WTC11 (cell line): ENCODE results near the gene PHOSPHO2. TPM values are rescaled to one million over a fixed set of nuclear protein-coding genes. Genes with fewer than 3 reads are reported as not detected.

Experiments
- ATAC-seq: fragments of 200-7000 bp; cut with Tn5 transposase; 2 replicates; pipeline ENCODE4 v1.10.0; 2021; ENCODE audit warnings: mild to moderate bottlenecking, moderate library complexity
- CTCF ChIA-PET: fragments of 300-600 bp; sonication (Branson Sonifier 250); formaldehyde crosslinking; loops from one replicate; lab custom pipeline; 2021; ENCODE audit warnings: antibody characterized with exemption; lab: Charles Lee
- POLR2A ChIA-PET: fragments of 350-600 bp; sonication (Branson Sonifier 250); formaldehyde crosslinking; loops from one replicate; lab custom pipeline; 2021; ENCODE audit warnings: antibody characterized with exemption; lab: Charles Lee
- DNase-seq: peaks from one replicate; pipeline ENCODE4 v3.0.0; 2021; ENCODE audit warnings: low spot score
- H3K27ac Mint-ChIP-seq: 2 replicates; pipeline ENCODE4 v1.8.0; 2021; ENCODE audit warnings: mixed read lengths
- H3K27me3 Mint-ChIP-seq: 2 replicates; pipeline ENCODE4 v1.8.0; 2021; ENCODE audit warnings: low read depth, mild to moderate bottlenecking, moderate library complexity, mixed read lengths
- H3K36me3 Mint-ChIP-seq: 2 replicates; pipeline ENCODE4 v1.8.0; 2021; ENCODE audit warnings: mixed read lengths
- H3K4me1 Mint-ChIP-seq: 2 replicates; pipeline ENCODE4 v1.8.0; 2022; ENCODE audit warnings: mixed read lengths
- H3K4me3 Mint-ChIP-seq: 2 replicates; pipeline ENCODE4 v1.8.0; 2021; ENCODE audit warnings: mild to moderate bottlenecking, moderate library complexity, mixed read lengths
- H3K9me3 Mint-ChIP-seq: 2 replicates; pipeline ENCODE4 v1.8.0; 2021; ENCODE audit warnings: mixed read lengths
- ATF1 ChIP-seq: sonication (generic); formaldehyde crosslinking; IDR thresholded peaks from 2 replicates; pipeline ENCODE4 v1.8.1; 2023; ENCODE audit warnings: mild to moderate bottlenecking, moderate library complexity, missing genetic modification reagents
- CTCF ChIP-seq: fragments of 200-600 bp; IDR thresholded peaks from 2 replicates; pipeline ENCODE4 v1.8.0; 2022; ENCODE audit warnings: antibody characterized with exemption
- E2F1 ChIP-seq: sonication (generic); formaldehyde crosslinking; IDR thresholded peaks from 2 replicates; pipeline ENCODE4 v1.8.0; 2022; ENCODE audit warnings: mild to moderate bottlenecking, missing genetic modification reagents
- GTF2I ChIP-seq: fragments of 250-450 bp; sonication (Bioruptor Pico); conservative IDR thresholded peaks from 2 replicates; pipeline ENCODE4 v1.4.0; 2021; ENCODE audit warnings: mild to moderate bottlenecking
- HMGA2 ChIP-seq: fragments of 250-450 bp; sonication (Bioruptor Pico); IDR thresholded peaks from 2 replicates; pipeline ENCODE4 v1.4.0; 2021; ENCODE audit warnings: mild to moderate bottlenecking, moderate library complexity
- HMGXB4 ChIP-seq: sonication (generic); formaldehyde crosslinking; IDR thresholded peaks from 2 replicates; pipeline ENCODE4 v1.8.1; 2023; ENCODE audit warnings: mild to moderate bottlenecking, moderate library complexity, missing genetic modification reagents
- IRF2 ChIP-seq: sonication (generic); formaldehyde crosslinking; IDR thresholded peaks from 2 replicates; pipeline ENCODE4 v1.8.0; 2022; ENCODE audit warnings: low read depth, missing genetic modification reagents, borderline replicate concordance
- MAX ChIP-seq: sonication (generic); formaldehyde crosslinking; IDR thresholded peaks from 2 replicates; pipeline ENCODE4 v1.8.0; 2022; ENCODE audit warnings: mild to moderate bottlenecking, missing genetic modification reagents
- MLX ChIP-seq: sonication (generic); formaldehyde crosslinking; IDR thresholded peaks from 2 replicates; pipeline ENCODE4 v1.8.1; 2023; ENCODE audit warnings: mild to moderate bottlenecking, missing genetic modification reagents, moderate library complexity
- NR1H2 ChIP-seq: sonication (generic); formaldehyde crosslinking; IDR thresholded peaks from 2 replicates; pipeline ENCODE4 v1.9.0; 2021; ENCODE audit warnings: mild to moderate bottlenecking, moderate library complexity, missing genetic modification reagents
- SMAD4 ChIP-seq: sonication (generic); formaldehyde crosslinking; IDR thresholded peaks from 2 replicates; pipeline ENCODE4 v1.8.0; 2022; ENCODE audit warnings: mild to moderate bottlenecking, missing genetic modification reagents
- SP1 ChIP-seq: sonication (generic); formaldehyde crosslinking; conservative IDR thresholded peaks from 2 replicates; pipeline ENCODE4 v1.8.1; 2022; ENCODE audit warnings: missing genetic modification reagents
- ZBTB21 ChIP-seq: sonication (generic); formaldehyde crosslinking; IDR thresholded peaks from 2 replicates; pipeline ENCODE4 v1.8.1; 2023; ENCODE audit warnings: mild to moderate bottlenecking, missing genetic modification reagents, borderline replicate concordance
- ZMAT4 ChIP-seq: fragments of 250-450 bp; sonication (Bioruptor Pico); IDR thresholded peaks from 2 replicates; pipeline ENCODE4 v1.9.0; 2021; ENCODE audit warnings: mild to moderate bottlenecking
- ZNF138 ChIP-seq: sonication (generic); formaldehyde crosslinking; conservative IDR thresholded peaks from 2 replicates; pipeline ENCODE4 v1.8.1; 2022; ENCODE audit warnings: mild to moderate bottlenecking, moderate library complexity, missing genetic modification reagents
- ZNF232 ChIP-seq: sonication (generic); formaldehyde crosslinking; IDR thresholded peaks from 2 replicates; pipeline ENCODE4 v1.8.0; 2022; ENCODE audit warnings: mild to moderate bottlenecking, missing genetic modification reagents
- ZNF263 ChIP-seq: sonication (generic); formaldehyde crosslinking; IDR thresholded peaks from 2 replicates; pipeline ENCODE4 v1.8.1; 2022; ENCODE audit warnings: low read depth, mild to moderate bottlenecking, moderate library complexity, missing genetic modification reagents
- ZNF281 ChIP-seq: sonication (generic); formaldehyde crosslinking; IDR thresholded peaks from 2 replicates; pipeline ENCODE4 v1.8.0; 2023; ENCODE audit warnings: mild to moderate bottlenecking, missing genetic modification reagents
- ZNF512 ChIP-seq: sonication (generic); formaldehyde crosslinking; IDR thresholded peaks from 2 replicates; pipeline ENCODE4 v1.8.1; 2022; ENCODE audit warnings: missing genetic modification reagents, borderline replicate concordance
- ZNF532 ChIP-seq: fragments of 250-450 bp; sonication (Bioruptor Pico); IDR thresholded peaks from 2 replicates; pipeline ENCODE4 v1.9.0; 2021; ENCODE audit warnings: mild to moderate bottlenecking, borderline replicate concordance
- total RNA-seq: library from RNA; stranded (reverse); gene quantifications from 3 replicates; pipeline ENCODE4 v1.2.3, GENCODE V29; 2021

PHOSPHO2 gene
- total RNA-seq, 1 experiment from 2014 or later = 6.1 TPM

- ATAC-seq (no peak), DNase-seq (no peak)
- H3K27me3 Mint-ChIP-seq = peaks cover 2% of the 10 kb centered on the region; the same call in 1 of the 2 replicates
- H3K9me3 Mint-ChIP-seq = no peaks in the 10 kb centered on the region
- no peaks in the 10 kb centered on the region for H3K4me1 Mint-ChIP-seq
- no peak overlapping the region for H3K4me3 Mint-ChIP-seq
- TF ChIP-seq IRF2 (CRISPR knock-in tag) (no peak), HMGA2 (CRISPR knock-in tag) (no peak), GTF2I (CRISPR knock-in tag) (no peak), HMGXB4 (CRISPR knock-in tag) (no peak), ZBTB21 (CRISPR knock-in tag) (no peak), SMAD4 (no peak), ZNF138 (no peak), SP1 (CRISPR knock-in tag) (no peak), NR1H2 (CRISPR knock-in tag) (no peak), ZNF232 (no peak), CTCF (no peak), ZNF263 (CRISPR knock-in tag) (no peak), ATF1 (CRISPR knock-in tag) (no peak)
- H3K36me3 Mint-ChIP-seq = no peaks in the 10 kb centered on the region
- ChIA-PET CTCF (interaction anchor here (1.4 kb wide), 1 partner anchor 9 kb away, joined by 4 read pairs; no protein-coding TSS in a partner anchor), POLR2A (interaction anchor here (0.5 kb wide), 1 partner anchor 76 kb away, joined by 5 read pairs; no protein-coding TSS in a partner anchor)
- no peak overlapping the region for H3K27ac Mint-ChIP-seq
Measured at GRCh38 chr2:169667583-169667982, 26.7 kb upstream of the PHOSPHO2 start.

GRCh38 chr2:169670215-169670651 lies 24.0 kb upstream of the PHOSPHO2 start:
- Mint-ChIP-seq H3K27ac (no peak overlapping the region), H3K9me3 (no peaks in the 10 kb centered on the region), H3K4me1 (no peaks in the 10 kb centered on the region; the same call in 1 of the 2 replicates), H3K4me3 (no peak overlapping the region), H3K27me3 (peaks cover 2% of the 10 kb centered on the region; the same call in 1 of the 2 replicates), H3K36me3 (no peaks in the 10 kb centered on the region)
- DNase-seq (no peak), ATAC-seq (no peak)
- CTCF ChIA-PET = no interaction called here
- POLR2A ChIA-PET = no interaction called here
- TF ChIP-seq MAX (CRISPR knock-in tag) (no peak), MLX (no peak), ZNF512 (CRISPR knock-in tag) (no peak), E2F1 (CRISPR knock-in tag) (no peak), ZBTB21 (CRISPR knock-in tag) (no peak), ZMAT4 (CRISPR knock-in tag) (no peak), ZNF281 (CRISPR knock-in tag) (no peak), SP1 (CRISPR knock-in tag) (no peak), ZNF532 (CRISPR knock-in tag) (no peak)
